ENCODE results near the gene ZMYND12.

DNA sequence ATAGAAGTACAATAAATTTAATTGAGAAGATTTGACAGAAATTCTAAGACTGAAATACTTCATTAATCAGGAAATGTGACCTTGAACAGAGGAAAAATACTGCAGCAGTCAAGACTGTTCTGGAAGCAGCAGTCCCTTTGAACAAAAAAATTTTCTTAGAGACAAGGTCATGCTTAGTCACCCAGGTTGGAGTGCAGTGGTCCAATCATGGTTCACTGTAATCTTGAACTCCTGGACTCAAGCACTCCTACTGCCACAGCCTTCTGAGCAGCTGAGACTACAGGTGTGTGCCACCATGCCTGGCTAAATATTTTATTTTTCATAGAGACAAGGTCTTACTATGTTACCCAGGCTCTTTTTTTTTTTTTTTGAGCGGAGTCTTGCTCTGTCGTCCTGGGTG lies 5.4 kb upstream of the ZMYND12 start:
- TF ChIP-seq, protein P1, sequence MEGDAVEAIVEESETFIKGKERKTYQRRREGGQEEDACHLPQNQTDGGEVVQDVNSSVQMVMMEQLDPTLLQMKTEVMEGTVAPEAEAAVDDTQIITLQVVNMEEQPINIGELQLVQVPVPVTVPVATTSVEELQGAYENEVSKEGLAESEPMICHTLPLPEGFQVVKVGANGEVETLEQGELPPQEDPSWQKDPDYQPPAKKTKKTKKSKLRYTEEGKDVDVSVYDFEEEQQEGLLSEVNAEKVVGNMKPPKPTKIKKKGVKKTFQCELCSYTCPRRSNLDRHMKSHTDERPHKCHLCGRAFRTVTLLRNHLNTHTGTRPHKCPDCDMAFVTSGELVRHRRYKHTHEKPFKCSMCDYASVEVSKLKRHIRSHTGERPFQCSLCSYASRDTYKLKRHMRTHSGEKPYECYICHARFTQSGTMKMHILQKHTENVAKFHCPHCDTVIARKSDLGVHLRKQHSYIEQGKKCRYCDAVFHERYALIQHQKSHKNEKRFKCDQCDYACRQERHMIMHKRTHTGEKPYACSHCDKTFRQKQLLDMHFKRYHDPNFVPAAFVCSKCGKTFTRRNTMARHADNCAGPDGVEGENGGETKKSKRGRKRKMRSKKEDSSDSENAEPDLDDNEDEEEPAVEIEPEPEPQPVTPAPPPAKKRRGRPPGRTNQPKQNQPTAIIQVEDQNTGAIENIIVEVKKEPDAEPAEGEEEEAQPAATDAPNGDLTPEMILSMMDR (conservative IDR thresholded peaks at IDR 0.05), result no peak
- TF ChIP-seq ZFX (IDR thresholded peaks at IDR 0.05), result no peak

Data from C4-2B (cell line).